HG03521 (cell line): ENCODE data around the gene SPATA20.

ENCODE experiments used
- ATAC-seq: cut with Tn5 transposase; IDR thresholded peaks from one replicate; pipeline ENCODE4 v1.9.1; 2021; ENCODE audit warnings: mild to moderate bottlenecking, moderate library complexity; ENCODE audit not compliant: unreplicated experiment

SPATA20 gene

DNA sequence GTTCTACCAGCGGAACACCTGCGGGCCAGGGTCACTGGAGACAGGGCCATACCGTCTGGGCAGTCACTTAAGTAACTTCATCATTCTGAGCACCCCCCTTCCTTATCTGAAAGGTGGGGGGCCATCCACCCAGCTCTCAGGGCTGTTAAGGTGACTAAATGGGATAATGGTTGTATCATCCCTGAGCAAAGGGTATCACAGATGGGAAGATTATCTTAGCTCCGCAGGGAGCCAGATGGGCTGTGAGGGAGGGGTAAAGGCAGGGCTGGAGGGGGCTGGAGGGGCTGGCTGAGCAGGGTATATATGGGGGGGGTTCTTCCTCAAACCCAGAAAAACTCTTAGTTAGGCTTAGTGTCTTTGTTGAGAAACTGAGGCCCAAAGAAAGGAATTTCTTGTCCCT is 10.7 kb downstream of the SPATA20 start:
- no peak for ATAC-seq

DNA sequence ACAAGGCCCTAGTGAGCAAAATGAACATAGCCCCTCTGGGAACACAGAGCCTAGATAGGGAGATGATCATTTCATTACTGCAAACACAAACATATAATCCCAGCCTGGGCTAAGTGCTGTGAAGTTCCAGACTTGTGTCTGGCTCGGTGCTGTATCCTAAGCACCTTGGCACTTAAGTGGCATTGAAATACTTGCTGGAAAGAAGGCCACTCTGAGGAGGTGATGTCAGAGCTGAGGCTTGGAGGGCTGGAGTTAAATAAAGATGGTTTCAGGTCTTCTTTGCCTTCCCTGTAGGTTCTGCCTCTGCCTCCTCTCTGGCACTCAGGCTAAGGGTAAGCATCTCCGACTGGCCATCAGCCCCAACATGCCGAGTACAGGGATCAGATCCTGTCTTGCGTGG is 11.1 kb downstream of the SPATA20 start:
- ATAC-seq, result no peak

DNA sequence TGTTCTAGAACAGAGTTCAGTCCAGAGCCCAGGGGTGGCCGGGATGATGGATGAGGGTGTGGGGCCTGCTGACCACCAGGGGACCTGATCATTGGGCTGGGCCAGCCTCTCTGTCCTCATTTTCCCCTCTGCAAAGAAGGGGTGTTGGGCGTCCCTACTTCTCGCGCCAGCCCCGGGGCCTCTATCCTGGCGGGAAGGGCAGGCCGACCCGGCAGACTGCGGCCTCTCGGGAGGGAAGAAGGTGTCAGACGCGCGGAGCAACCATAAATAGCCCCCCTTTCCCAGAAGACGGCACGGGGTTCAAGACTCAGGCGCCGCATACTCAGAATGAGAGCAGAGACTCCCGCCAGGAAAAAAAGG is 11.6 kb downstream of the SPATA20 start:
- no peak for ATAC-seq

DNA sequence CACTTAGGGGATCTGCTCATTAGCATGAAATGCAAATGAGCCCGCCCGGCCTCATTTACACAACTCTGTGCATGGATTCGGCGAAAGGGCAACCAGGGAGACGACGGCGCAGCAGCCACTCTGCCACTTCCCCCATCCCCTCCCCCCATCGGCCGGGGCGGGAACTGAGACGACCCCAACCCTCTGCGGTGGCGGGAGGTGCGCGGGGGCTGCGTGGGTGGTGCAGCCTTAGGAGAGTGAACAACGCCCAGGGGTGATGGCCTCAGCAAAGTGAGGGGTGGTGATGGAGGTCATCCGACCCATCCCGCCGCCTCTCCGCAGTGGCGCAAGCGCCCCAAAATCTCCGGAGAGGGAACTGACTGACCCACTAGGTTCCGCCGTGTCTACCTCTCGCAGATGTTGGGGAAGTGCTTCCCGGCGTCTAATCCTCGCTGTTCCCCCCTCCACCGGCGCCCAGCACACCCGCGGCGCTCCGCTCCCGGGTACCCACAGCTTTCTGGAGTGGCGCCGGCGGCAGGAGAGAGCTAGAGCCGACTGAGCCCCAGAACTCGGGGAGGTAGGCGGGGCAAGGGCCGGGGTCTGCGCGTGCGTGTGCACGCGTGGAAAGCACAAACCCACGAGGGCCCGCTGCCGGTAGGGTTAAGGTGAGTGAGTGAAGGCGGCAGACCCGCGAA is 12.1 kb downstream of the SPATA20 start:
- no peak for ATAC-seq

DNA sequence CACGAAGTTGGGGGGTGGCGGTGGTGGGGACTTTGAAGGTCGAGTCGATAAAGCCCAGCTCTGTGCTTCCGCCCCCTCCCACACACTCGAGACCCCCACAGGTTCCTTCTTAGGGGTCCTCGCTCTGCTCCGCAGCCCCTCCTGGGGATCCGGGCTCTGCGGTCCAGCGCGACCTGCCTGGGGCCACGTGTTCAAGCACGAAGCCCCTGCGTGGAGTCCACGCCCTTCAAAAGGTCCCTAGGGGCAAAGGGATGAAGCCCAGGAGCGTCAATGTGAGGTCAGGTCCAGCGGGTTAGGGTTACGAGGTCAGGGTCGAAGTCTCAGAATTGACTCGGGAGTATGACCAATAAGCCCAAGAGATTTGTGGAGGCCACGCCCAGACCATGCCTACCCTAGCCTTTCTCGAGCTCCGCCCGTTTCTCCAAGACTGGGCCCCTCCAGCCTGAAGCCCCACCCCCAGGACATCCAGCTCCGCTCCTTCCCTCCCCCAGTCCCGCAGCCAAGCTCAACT is 12.8 kb downstream of the SPATA20 start:
- no peak for ATAC-seq

DNA sequence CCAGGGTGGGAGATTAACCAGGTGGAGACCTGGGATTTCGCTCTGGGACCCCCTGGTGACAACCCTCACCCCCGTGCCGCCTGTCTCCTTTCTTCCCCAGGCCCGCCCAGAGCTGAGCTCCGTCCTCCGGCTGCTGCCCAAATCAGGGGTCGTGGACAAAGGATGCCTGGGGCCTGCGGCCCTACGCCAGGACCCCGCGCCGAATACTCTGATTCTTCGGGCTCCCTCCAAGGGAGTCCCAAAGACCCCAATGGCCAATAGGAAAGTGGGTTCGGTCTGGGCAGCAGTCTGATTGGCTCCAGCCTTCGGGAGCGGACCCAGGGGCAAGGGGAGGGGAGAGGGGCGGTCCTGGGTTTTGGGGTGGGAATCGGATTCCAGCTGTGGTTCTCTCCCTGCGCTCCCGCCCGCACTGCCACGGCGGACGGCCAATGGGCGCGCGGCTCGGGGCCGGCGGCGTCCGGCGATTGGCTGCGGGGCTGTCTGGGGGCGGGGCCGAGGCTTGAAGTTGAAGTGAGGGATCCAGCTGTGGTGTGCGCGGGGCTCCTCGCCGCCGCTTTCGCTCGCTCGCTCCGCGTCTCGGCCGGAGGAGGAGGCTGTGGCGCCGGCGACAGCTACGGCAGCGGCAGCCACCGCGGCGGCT is 13.3 kb downstream of the SPATA20 start, which contains the start of gene CACNA1G:
Gene CACNA1G (plus strand): TSS at position 531 of the 640 bp plus-strand sequence. CDS start 745 bp downstream, outside the sequence.
- ATAC-seq, result peak; percentile 86

DNA sequence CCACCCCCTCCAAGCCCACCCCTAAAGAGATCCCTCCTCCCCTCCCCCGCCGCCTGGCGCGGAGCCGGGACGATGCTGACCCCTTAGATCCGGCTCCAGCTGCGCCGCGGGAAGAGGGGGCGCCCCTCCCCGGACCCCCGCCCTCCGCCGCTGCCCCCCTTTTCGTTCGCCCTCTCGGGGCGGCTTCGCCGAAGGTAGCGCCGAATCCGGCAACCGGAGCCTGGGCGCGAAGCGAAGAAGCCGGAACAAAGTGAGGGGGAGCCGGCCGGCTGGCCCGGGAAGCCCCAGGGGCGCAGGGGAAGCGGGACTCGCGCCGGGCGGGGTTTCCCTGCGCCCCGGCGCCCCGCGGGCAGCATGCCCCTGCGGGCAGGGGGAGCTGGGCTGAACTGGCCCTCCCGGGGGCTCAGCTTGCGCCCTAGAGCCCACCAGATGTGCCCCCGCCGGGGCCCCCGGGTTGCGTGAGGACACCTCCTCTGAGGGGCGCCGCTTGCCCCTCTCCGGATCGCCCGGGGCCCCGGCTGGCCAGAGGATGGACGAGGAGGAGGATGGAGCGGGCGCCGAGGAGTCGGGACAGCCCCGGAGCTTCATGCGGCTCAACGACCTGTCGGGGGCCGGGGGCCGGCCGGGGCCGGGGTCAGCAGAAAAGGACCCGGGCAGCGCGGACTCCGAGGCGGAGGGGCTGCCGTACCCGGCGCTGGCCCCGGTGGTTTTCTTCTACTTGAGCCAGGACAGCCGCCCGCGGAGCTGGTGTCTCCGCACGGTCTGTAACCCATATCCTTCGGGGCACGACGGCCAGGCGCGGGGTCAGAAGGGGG is 14.2 kb downstream of the SPATA20 start:
- ATAC-seq, result no peak

DNA sequence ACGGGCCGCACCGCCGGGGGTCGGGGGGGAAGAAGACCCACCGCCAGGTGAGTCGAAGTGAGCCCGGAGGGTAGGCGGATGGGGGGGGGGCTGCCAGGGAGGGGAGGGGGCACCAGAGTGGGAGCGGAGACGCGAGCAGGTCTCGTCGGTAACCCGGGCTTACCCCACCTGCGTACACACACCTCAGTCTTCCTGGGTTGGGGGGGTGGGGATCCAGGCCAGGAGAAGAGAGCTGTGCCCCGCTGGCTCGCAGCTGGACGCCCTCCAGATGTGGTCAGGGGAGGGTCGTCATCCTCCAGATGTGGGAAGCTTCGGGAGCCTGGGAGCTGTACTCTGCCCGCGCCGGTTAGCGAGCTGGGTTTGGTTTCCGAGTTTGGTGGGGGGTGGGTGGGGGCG is 14.8 kb downstream of the SPATA20 start:
- ATAC-seq, result no peak

DNA sequence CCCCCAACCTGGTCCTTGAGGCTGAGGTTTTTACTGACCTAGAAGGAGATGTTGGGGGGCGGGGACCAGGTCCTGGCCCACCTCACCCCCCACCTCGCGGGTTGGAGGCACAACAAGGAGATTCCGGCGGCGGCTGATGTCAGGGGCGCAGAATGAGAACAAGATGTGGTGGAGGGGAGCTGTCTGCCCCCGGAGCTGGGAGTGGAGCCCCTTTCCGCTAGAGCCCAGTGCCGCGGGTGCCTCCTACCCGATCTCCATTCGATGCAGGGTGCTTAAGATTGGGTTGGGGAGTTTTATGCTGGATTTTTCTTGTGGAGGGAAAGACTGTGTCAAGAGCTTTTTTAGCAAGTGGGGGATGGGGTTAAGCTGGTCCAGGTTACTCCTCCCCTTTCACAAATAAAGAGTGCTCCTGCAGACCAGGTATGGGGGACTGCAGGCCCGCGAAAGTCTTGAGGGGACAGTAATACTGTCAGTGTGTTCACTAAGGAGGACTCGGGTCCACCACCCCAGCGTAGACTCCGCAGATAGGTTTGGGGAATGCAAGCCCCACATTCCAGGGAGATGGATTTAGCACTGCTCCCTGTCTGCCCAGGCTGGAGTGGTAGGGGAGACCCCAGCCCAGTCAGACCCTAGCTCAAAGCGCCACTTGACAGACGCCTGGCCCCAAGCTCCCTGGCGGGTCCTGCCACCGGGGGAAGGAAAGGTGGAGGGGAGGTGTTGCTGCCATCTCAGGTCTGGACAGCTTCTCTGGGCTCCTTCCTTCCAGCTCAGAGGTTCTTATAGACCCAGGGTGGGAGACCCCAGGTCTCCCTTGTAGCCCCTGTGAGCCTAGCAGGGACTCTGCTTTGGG is 15.5 kb downstream of the SPATA20 start:
- ATAC-seq, result no peak

DNA sequence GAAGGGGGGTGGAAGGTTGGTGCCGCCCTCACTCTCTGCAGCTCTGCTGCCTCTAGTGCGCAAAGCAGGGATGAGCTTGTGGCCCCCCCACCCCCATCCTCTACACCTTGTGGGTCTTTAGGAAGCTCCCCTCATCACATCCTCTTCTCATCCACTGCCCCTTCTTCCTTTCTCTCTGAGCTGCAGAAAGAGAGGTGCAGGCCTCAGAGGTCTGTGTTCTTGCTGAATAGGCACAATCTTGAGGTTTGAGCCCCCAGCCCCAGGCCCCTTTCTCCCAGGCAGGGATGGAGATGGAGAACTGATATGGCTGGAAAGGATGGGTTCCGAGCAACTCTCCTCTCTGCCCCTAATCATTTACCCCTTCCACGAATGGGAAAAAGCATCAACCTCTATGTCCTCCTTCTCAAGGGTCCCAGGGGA is 16.1 kb downstream of the SPATA20 start:
- no peak for ATAC-seq

DNA sequence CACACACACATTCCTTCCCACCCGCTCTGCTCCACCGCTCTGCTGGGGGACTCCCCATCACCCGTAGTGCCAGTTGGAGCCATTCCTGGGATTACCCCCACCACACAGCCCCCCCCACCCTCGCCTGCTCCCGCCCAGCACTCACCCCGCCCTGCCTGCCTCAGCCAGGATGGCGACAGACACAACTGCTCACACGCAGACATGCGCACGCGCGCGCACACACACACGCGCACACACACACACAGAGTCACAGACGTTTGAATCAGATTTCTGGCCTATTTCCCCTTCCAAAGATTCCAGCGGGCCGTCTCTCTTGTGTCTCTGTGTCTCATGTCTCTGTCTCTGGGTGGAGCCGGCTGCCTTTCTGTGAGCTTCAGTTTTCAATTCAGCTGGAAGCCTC is 17.9 kb downstream of the SPATA20 start:
- no peak for ATAC-seq

DNA sequence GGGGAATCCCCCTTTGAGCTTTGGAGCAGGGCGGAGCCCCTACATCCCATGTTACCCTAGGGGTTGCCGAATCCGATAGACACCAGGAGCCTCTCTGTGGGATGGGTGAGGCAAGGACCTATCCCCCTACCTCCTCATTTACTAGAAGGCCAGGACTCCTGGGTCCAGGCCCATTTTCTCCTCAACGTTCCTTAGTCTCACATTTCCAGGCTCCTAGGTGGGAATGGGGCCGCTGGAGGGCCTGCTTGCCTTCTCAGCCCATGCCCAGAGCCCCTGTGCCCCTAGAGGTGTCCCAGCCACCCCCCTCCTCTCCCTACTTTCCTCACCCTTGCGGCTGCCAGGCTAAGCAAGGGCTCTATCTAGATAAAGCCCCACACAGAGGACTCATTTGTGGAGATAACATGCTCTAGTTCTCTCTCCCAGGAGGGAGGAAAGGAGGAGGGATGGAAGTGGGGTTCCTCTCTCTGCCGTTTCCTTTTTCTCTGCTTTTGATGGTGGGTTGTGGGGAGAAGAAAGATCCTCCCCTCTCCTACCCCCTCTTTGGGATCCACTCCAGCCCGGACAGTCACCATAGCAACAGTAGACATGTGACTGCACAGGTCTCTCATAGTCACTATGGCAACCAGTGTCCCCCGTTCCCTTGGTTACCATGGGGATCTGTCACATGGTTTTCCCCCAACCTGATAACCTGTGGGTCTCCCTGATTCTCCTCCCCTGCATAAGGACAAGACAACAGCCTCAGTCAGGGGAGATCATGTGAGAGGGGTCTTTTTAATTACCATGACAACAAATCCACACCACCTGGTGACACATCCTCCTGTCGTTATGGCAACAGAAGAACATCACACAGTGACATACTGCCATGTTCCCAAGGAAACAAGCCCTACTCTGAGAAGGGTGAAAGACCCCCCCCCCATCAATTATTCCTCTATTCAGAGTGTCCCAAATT is 18.7 kb downstream of the SPATA20 start:
- no peak for ATAC-seq

DNA sequence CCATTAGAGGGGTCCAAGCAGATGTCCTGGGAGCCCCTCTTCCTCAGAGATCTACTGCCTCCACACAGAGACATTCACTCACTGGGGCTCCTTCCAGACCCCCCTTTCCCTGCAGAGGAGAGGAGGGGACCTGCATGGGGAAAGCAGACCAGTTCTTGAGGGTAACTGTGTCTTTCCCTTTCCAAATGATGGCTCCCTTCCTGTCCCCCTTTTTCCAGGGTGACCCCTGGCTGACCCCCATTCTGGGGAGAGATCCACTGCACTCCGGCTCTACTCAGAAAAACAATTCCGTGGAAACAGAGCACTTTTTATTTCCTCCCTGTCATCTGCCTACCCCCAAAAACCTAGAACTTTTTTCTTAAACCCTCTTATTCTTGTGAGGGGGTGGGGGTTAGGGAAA is 19.9 kb downstream of the SPATA20 start:
- ATAC-seq, result no peak

DNA sequence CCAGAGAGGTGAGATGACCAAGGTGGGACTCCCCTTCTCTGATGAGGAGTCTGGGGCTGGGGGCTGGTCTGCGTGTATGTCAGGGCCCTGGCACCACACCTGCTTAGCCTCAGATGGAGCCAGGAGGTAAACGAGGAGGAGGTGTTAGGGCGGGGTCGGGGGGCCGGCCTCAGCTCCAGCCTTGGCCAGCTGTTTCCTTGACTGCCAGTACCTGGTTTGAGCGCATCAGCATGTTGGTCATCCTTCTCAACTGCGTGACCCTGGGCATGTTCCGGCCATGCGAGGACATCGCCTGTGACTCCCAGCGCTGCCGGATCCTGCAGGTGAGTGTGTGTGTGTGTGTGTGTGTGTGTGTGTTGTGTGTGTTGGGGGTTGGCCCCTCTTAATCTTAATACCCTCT is 21.7 kb downstream of the SPATA20 start:
- ATAC-seq, result no peak

DNA sequence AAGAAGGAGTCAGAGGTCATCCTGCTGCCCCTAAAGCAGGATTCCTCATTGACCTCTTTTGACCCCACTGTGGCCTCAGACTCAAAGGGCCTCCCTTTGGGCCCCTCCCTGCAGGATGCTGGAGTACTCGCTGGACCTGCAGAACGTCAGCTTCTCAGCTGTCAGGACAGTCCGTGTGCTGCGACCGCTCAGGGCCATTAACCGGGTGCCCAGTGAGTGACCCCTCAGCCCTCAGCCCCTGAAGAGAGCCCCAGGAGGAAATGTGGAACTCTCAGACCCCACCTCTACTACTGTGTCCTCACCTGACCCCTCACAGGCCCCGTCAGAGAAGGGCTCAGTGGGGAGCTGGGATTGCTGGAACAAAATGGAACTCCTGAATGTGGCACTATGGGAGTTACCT is 22.6 kb downstream of the SPATA20 start:
- ATAC-seq, result no peak

DNA sequence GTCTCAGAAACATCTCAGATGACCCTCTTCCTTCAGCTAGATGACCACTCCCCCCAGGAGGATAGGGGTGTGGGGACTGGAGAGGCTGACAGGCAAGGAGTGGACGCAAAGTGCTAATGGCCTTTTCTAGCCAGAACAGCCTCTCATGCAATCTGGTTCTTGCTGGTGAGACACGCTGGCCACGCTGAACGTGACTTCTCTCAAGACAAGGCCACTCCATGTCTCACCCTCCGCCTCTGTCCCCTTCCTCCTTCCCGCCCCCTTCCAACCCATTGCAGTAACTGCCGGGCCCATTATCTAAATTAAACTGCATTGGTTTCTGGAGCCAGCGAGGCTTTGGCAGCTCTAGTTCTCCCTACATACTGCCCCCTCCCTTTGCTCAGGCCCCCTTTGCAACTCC is 23.1 kb downstream of the SPATA20 start:
- ATAC-seq, result no peak

DNA sequence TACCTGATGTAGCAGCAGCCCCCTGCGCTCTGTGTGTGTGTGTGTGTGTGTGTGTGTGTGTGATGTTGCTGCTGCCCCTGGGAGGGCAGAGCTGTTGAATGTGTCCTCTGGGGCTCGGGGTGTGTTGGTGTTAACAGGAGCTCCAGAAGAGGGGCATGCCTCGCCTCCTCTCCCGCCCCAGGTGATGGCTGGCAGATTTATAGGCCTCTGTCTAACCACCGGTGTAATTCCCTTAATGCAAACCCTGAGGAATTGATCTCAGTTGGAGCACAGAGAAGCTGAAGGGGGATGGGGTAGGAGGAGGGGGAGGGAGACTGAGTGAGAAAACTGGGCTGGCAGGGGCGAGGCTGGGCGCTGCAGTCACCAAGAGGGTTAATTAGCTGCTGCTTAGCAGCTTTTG is 23.6 kb downstream of the SPATA20 start:
- no peak for ATAC-seq

DNA sequence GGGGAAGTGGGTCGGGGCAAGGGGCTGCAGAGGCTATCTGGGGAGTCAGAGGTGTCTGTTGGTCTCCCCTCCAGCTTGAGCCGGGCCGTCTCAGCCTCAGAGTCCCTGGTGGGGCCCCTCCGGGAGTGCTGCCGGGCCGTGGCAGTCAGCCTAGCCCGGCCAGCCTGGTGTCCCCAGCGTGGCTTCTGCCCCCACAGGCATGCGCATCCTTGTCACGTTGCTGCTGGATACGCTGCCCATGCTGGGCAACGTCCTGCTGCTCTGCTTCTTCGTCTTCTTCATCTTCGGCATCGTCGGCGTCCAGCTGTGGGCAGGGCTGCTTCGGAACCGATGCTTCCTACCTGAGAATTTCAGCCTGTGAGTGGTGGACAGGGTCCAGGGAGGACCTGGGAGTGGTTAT is 24.7 kb downstream of the SPATA20 start:
- ATAC-seq, result no peak

DNA sequence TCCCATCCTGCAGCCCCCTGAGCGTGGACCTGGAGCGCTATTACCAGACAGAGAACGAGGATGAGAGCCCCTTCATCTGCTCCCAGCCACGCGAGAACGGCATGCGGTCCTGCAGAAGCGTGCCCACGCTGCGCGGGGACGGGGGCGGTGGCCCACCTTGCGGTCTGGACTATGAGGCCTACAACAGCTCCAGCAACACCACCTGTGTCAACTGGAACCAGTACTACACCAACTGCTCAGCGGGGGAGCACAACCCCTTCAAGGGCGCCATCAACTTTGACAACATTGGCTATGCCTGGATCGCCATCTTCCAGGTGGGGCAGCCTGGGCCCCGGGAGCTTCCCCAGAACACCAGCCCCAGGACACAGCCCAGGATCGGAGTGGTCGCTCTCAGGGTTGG is 25.6 kb downstream of the SPATA20 start:
- no peak for ATAC-seq
